HT1080 (cell line): ENCODE data around the gene NUB1. TPM values are rescaled to one million over a fixed set of nuclear protein-coding genes. Genes with fewer than 3 reads are reported as not detected.

Source experiments
- DNase-seq: peaks from one replicate; pipeline ENCODE4 v3.0.0-alpha.2; 2015; ENCODE audit warnings: low read depth
- total RNA-seq: library from RNA; depleted of rRNA; stranded (reverse); fragments of >200 nt; shearing (Covaris generic); gene quantifications from 2 replicates; pipeline ENCODE4 v1.2.3, GENCODE V29; 2014; rRNA removed

The NUB1 gene
- total RNA-seq, 1 experiment from 2014 or later, result 57.7 TPM

GRCh38 chr7:151423226-151423625 lies 81.6 kb downstream of the NUB1 start:
- no peak for DNase-seq

GRCh38 chr7:151423936-151424335 lies 82.3 kb downstream of the NUB1 start:
- no peak for DNase-seq

- no peak for DNase-seq
Measured at GRCh38 chr7:151424799-151425198, 83.2 kb downstream of the NUB1 start.

GRCh38 chr7:151425670-151426440 lies 84.2 kb downstream of the NUB1 start:
- DNase-seq, result no peak

GRCh38 chr7:151426441-151426903 lies 84.9 kb downstream of the NUB1 start:
- peak; percentile 90 for DNase-seq

- DNase-seq, result no peak
Measured at GRCh38 chr7:151426904-151427704, 85.5 kb downstream of the NUB1 start.

GRCh38 chr7:151427705-151428377 lies 86.2 kb downstream of the NUB1 start:
- no peak for DNase-seq

Other genes starting within 250 kb of the NUB1 start
- not detected in 2 replicates for gene GBX1, start 174.1 kb upstream of the NUB1 start, total RNA-seq
- gene ASB10, start 154.6 kb upstream of the NUB1 start, total RNA-seq, result not detected in 2 replicates
- gene H2BK1, start 131.3 kb upstream of the NUB1 start, total RNA-seq, result not detected in 2 replicates
- gene ABCF2, start 114.6 kb upstream of the NUB1 start, total RNA-seq, result 83.9 and 89.1 TPM in 2 replicates
- 40.0 and 46.1 TPM in 2 replicates for gene CHPF2, start 109.3 kb upstream of the NUB1 start, total RNA-seq
- gene SMARCD3, start 93.1 kb upstream of the NUB1 start, total RNA-seq, result 9.5 and 11.8 TPM in 2 replicates
- gene WDR86, start 68.2 kb downstream of the NUB1 start, total RNA-seq, result not detected in 2 replicates
- gene CRYGN, start 98.3 kb downstream of the NUB1 start, total RNA-seq, result not detected in 2 replicates
- 108 and 120 TPM in 2 replicates for gene RHEB, start 178.1 kb downstream of the NUB1 start, total RNA-seq